Neuronal stem cell (in vitro differentiated cells): Measurements from ENCODE around the gene SART3.

Experiments
- DNase-seq: peaks from one replicate; pipeline ENCODE4 v3.0.0-alpha.2; 2013; ENCODE audit warnings: low spot score
- H2AFZ ChIP-seq: one replicate; pipeline ENCODE4 v1.6.1; 2013; ENCODE audit warnings: mild to moderate bottlenecking, low read length, inconsistent platforms
- H2AK5ac ChIP-seq: 2 replicates; pipeline ENCODE4 v1.6.1; 2013; ENCODE audit warnings: low read depth, mild to moderate bottlenecking, inconsistent platforms, low read length, moderate library complexity, mixed read lengths
- H2BK120ac ChIP-seq: 2 replicates; pipeline ENCODE4 v1.6.1; 2013; ENCODE audit warnings: low read depth, mild to moderate bottlenecking, inconsistent platforms, low read length, moderate library complexity, mixed read lengths
- H2BK12ac ChIP-seq: one replicate; pipeline ENCODE4 v1.6.1; 2013; ENCODE audit warnings: low read length, inconsistent platforms
- H2BK15ac ChIP-seq: 2 replicates; pipeline ENCODE4 v1.6.1; 2013; ENCODE audit warnings: mild to moderate bottlenecking, low read length, inconsistent platforms, mixed read lengths
- H2BK5ac ChIP-seq: one replicate; pipeline ENCODE4 v1.6.1; 2013; ENCODE audit warnings: inconsistent platforms, mild to moderate bottlenecking, low read length, moderate library complexity
- H3K14ac ChIP-seq: one replicate; pipeline ENCODE4 v1.6.1; 2013; ENCODE audit warnings: low read length, inconsistent platforms
- H3K18ac ChIP-seq: 2 replicates; pipeline ENCODE4 v1.6.1; 2013; ENCODE audit warnings: low read length, inconsistent platforms
- H3K23ac ChIP-seq: 2 replicates; pipeline ENCODE4 v1.6.1; 2013; ENCODE audit warnings: low read depth, mild to moderate bottlenecking, mixed read lengths, low read length, inconsistent platforms; ENCODE audit not compliant: poor library complexity
- H3K27ac ChIP-seq: replicated peaks from 3 replicates; pipeline ENCODE4 v1.5.1; 2013; ENCODE audit warnings: low read length, inconsistent platforms
- H3K27me3 ChIP-seq, 3 experiments: 2 replicates each; pipeline ENCODE4 v1.6.1; 2013; ENCODE audit warnings: low read length in 3 of 3, mild to moderate bottlenecking in 2 of 3, inconsistent platforms in 1 of 3, low read depth in 1 of 3, mixed read lengths in 1 of 3, moderate library complexity in 1 of 3; ENCODE audit not compliant: control insufficient read depth in 3 of 3, insufficient read depth in 3 of 3
- H3K36me3 ChIP-seq, 2 donors: replicated peaks in 1 of 2; 2 replicates each; pipeline ENCODE4 v1.6.1; 2013; ENCODE audit warnings: low read length in 2 of 2; ENCODE audit not compliant: control insufficient read depth in 2 of 2, insufficient read depth in 2 of 2
- H3K4ac ChIP-seq: 2 replicates; pipeline ENCODE4 v1.6.1; 2013; ENCODE audit warnings: inconsistent platforms, mild to moderate bottlenecking, low read length, moderate library complexity
- H3K4me1 ChIP-seq, 2 donors: 1 replicate in 1 of 2; 2 replicates in 1 of 2; pipeline ENCODE4 v1.6.1; 2013; ENCODE audit warnings: low read length in 2 of 2, low read depth in 1 of 2; ENCODE audit not compliant: control insufficient read depth in 2 of 2, insufficient read depth in 1 of 2
- H3K4me2 ChIP-seq: one replicate; pipeline ENCODE4 v1.6.1; 2013; ENCODE audit warnings: mild to moderate bottlenecking, low read length, inconsistent platforms; ENCODE audit not compliant: insufficient read depth, poor library complexity, severe bottlenecking
- H3K4me3 ChIP-seq, 2 donors: 2 replicates each; pipeline ENCODE4 v1.5.1; 2013; ENCODE audit warnings: low read length in 2 of 2, mild to moderate bottlenecking in 2 of 2, inconsistent platforms in 1 of 2, moderate library complexity in 1 of 2
- H3K79me1 ChIP-seq: one replicate; pipeline ENCODE4 v1.6.1; 2013; ENCODE audit warnings: low read depth, mild to moderate bottlenecking, inconsistent platforms, low read length, moderate library complexity
- H3K9ac ChIP-seq: one replicate; pipeline ENCODE4 v1.6.1; 2013; ENCODE audit warnings: mild to moderate bottlenecking, low read depth, low read length, inconsistent platforms; ENCODE audit not compliant: poor library complexity
- H3K9me3 ChIP-seq, 2 donors: replicated peaks in 1 of 2; 2 replicates each; pipeline versions ENCODE3 to v1.6.1; 2013; ENCODE audit warnings: low read length in 2 of 2, mild to moderate bottlenecking in 2 of 2, inconsistent platforms in 1 of 2, low read depth in 1 of 2, mixed read lengths in 1 of 2, moderate library complexity in 1 of 2; ENCODE audit not compliant: control insufficient read depth in 2 of 2, insufficient read depth in 1 of 2
- H4K8ac ChIP-seq: one replicate; pipeline ENCODE4 v1.6.1; 2013; ENCODE audit warnings: low read depth, mild to moderate bottlenecking, inconsistent platforms, low read length, moderate library complexity
- H4K91ac ChIP-seq: one replicate; pipeline ENCODE4 v1.6.1; 2013; ENCODE audit warnings: low read length, low read depth, mild to moderate bottlenecking, inconsistent platforms; ENCODE audit not compliant: poor library complexity
- WGBS, 2 donors: extraction: QIAGEN DNeasy Blood & Tissue Kit; methylation state at CpG; one replicate each; pipeline ENCODE4 v1.1.7; 2013; ENCODE audit warnings: missing lambda C conversion rate in 2 of 2, mixed read lengths in 1 of 2; ENCODE audit not compliant: insufficient read length in 2 of 2, insufficient replicate concordance in 1 of 2; ENCODE audit errors: extremely low coverage in 2 of 2; 5-methylcytosine and 5-hydroxymethylcytosine counted together

The SART3 gene

DNA sequence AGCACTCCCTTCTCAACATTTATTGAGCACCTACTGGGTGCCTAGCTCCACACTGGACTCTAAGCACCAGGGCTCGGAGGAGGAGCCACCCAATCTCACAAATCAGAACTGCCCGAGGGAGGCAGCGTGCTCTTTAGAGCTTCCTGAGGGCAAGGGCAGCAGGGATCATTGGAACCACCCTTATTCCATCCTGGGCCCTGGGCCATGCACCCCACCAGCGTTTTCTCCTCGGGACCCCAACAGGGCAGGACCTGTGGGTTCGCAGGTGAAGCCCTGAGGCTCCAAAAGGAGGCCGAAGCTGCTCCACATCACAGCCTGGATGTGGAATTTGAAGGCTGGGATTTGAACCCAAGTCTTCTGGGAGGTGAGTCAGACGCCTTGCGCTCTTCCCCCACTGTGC is 21.5 kb upstream of the SART3 start:
- H3K27ac ChIP-seq = no peak overlapping the region
- H3K4me1 ChIP-seq = peaks cover 0 to 1% of the 10 kb centered on the region in 2 donors
- WGBS, 2 donors = no CpG with 5 or more reads among the region's 9 CpGs

DNA sequence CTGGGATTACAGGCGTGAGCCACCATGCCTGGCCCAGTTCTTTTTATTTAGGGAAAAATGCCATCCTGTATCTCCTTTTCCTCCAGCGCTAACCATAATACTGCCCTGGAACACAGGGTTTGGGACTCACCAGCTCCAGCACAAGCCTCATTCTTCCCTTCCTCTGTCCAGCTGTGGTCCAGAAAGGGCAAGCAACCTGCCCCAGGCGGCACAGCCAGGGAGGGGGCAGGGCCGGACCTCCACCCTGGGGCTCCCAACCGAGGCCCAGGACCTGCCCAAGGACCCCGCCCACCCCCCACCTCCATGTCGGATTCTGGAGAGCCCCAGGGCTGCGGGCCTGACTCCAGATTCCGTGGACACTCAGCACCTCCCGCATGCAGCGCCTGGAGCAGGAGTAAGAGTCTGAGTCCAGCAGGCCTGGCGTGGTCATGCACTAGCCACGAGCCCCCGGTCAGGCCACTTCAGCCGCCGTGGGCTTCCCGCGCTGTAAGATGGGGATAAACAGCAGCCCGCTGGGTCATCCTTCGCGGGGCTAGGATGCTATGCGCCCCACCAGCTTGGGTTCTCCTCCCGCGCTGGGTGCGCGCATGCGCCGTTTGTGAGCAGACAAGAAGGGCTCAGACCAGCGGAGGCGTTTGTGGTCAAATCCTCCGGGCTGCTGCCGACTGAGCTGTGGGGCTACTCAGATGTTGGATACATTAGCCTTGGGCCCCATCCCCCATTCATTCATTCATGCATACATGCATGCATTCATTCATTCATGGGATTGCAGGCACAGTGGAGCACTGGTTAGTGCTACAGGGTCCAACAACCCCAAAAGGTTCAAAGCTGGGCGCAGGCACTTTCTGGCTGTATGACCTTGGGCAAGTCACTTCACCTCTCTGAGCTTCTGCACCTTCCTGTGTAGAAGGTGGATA is 20.6 kb upstream of the SART3 start:
- no peak overlapping the region for H3K9ac ChIP-seq
- no peaks in the 10 kb centered on the region for H3K79me1 ChIP-seq
- H3K18ac ChIP-seq = peak overlapping the region; percentile 76
- H2AFZ ChIP-seq = no peak overlapping the region
- peaks cover 0 to 7% of the 10 kb centered on the region in 2 donors for H3K9me3 ChIP-seq
- H3K4me2 ChIP-seq = no peak overlapping the region
- peak overlapping the region; percentile 42 for H2BK120ac ChIP-seq
- peak overlapping the region; percentile 28 for H3K23ac ChIP-seq
- H3K27me3 ChIP-seq = peaks cover 0 to 6% (median 0%) of the 10 kb centered on the region in 3 experiments
- no peak overlapping the region for H3K27ac ChIP-seq
- peaks cover 0 to 2% of the 10 kb centered on the region in 2 donors for H3K36me3 ChIP-seq
- H3K4me3 ChIP-seq = no peak overlapping the region
- DNase-seq = no peak
- H4K8ac ChIP-seq = no peak overlapping the region
- H2BK12ac ChIP-seq = no peak overlapping the region
- peak overlapping the region; percentile 83 for H2BK15ac ChIP-seq
- peak overlapping the region; percentile 59 for H2AK5ac ChIP-seq
- peaks cover 0 to 1% of the 10 kb centered on the region in 2 donors for H3K4me1 ChIP-seq
- H2BK5ac ChIP-seq = peak overlapping the region; percentile 89
- H3K14ac ChIP-seq = peak overlapping the region; percentile 4
- H3K4ac ChIP-seq = no peak overlapping the region
- H4K91ac ChIP-seq = no peak overlapping the region
- no CpG with 5 or more reads among the region's 33 CpGs for WGBS, 2 donors

More for the DNA sequence above, 21.5 kb upstream of the SART3 start:
- Histone ChIP-seq H3K79me1 (no peaks in the 10 kb centered on the region), H2AFZ (no peak overlapping the region), H3K14ac (no peak overlapping the region), H3K23ac (no peak overlapping the region), H2BK12ac (no peak overlapping the region), H4K8ac (no peak overlapping the region), H4K91ac (no peak overlapping the region), H2BK120ac (no peak overlapping the region), H3K9ac (no peak overlapping the region), H2BK5ac (no peak overlapping the region), H3K18ac (no peak overlapping the region), H3K27me3 (peaks cover 0 to 6% (median 0%) of the 10 kb centered on the region in 3 experiments), H3K9me3 (peaks cover 0 to 7% of the 10 kb centered on the region in 2 donors), H3K36me3 (peaks cover 0 to 2% of the 10 kb centered on the region in 2 donors), H3K4me3 (no peak overlapping the region), H3K4me2 (no peak overlapping the region), H2BK15ac (no peak overlapping the region), H3K4ac (no peak overlapping the region), H2AK5ac (no peak overlapping the region)
- DNase-seq = no peak

DNA sequence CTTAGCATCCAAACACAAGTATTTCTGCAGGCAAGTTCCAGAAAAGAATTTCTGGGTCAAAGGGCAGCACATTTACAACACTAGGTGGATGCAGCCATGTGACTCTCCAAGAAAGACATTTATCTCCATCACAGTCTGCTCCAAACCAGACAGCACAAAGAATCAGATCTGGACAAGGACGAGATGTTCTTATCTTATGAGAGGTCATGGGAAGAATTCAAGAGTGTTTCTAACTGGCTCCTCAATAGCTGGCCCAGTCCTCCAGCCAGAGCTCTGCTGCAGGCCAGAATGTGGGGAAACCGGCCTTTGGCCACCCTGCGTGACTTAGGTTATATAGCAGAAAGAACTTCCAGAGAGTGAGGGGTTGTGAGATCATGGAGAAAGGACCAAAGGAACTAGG is 19.6 kb upstream of the SART3 start:
- Histone ChIP-seq H3K9ac (no peak overlapping the region), H2BK120ac (no peak overlapping the region), H4K91ac (no peak overlapping the region), H2BK15ac (no peak overlapping the region), H3K4me2 (no peak overlapping the region), H3K79me1 (no peaks in the 10 kb centered on the region), H3K4me3 (no peak overlapping the region), H3K36me3 (peaks cover 0 to 2% of the 10 kb centered on the region in 2 donors), H3K4ac (no peak overlapping the region), H2AK5ac (no peak overlapping the region), H4K8ac (no peak overlapping the region), H3K27ac (no peak overlapping the region), H2BK5ac (no peak overlapping the region), H3K9me3 (peaks cover 0 to 7% of the 10 kb centered on the region in 2 donors), H2BK12ac (no peak overlapping the region), H3K23ac (no peak overlapping the region), H3K27me3 (peaks cover 0 to 6% (median 0%) of the 10 kb centered on the region in 3 experiments), H2AFZ (no peak overlapping the region), H3K4me1 (peaks cover 0 to 1% of the 10 kb centered on the region in 2 donors), H3K18ac (no peak overlapping the region), H3K14ac (no peak overlapping the region)
- no CpG with 5 or more reads among the region's 3 CpGs for WGBS, 2 donors
- DNase-seq = no peak

DNA sequence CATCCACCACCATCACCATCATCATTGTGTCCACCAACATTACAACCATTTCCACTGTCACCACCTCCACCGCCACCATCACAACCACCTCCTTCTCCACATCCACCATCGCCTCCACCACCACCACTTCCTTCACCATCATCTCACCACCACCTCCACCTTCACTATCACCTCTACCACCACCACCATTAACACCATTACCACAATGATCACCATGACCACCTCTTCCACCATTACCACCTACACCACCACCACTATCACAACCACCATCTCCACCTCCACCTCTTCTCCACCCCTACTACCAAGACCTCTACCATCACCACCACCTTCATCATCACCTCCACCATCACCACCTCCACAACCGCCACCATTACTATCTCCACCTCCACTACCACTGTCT is 17.8 kb upstream of the SART3 start:
- Histone ChIP-seq H2BK15ac (no peak overlapping the region), H3K79me1 (no peaks in the 10 kb centered on the region), H2AFZ (no peak overlapping the region), H4K91ac (no peak overlapping the region), H3K4me2 (no peak overlapping the region), H3K9ac (no peak overlapping the region), H3K18ac (no peak overlapping the region), H4K8ac (no peak overlapping the region), H3K4ac (no peak overlapping the region), H2AK5ac (no peak overlapping the region), H3K14ac (peak overlapping the region; percentile 50), H2BK5ac (no peak overlapping the region), H3K36me3 (peaks cover 0 to 2% of the 10 kb centered on the region in 2 donors), H2BK120ac (no peak overlapping the region), H3K4me3 (no peak overlapping the region), H3K27ac (no peak overlapping the region), H3K23ac (no peak overlapping the region), H2BK12ac (peak overlapping the region; percentile 66), H3K27me3 (peaks cover 0 to 6% (median 0%) of the 10 kb centered on the region in 3 experiments), H3K4me1 (peaks cover 0 to 1% of the 10 kb centered on the region in 2 donors), H3K9me3 (peaks cover 0 to 7% of the 10 kb centered on the region in 2 donors)
- WGBS, 2 donors = 100% methylated on average over 1 to 2 of the region's 3 CpGs
- no peak for DNase-seq
